CD4-positive, alpha-beta memory T cell (primary cell): ENCODE results near the gene SNRPE. TPM values are rescaled to one million over a fixed set of nuclear protein-coding genes. Genes with fewer than 3 reads are reported as not detected.

Source experiments
- CTCF ChIA-PET: fragments of 350-600 bp; sonication (Branson Sonifier 250); formaldehyde crosslinking; loops from one replicate; lab custom pipeline; 2021; ENCODE audit warnings: inconsistent platforms; ENCODE audit not compliant: partially characterized antibody; lab: Charles Lee
- POLR2A ChIA-PET: fragments of 350-600 bp; sonication (Branson Sonifier 250); formaldehyde crosslinking; loops from one replicate; lab custom pipeline; 2021; ENCODE audit not compliant: partially characterized antibody; lab: Charles Lee
- DNase-seq, 5 donors: peaks; one replicate each; pipeline versions ENCODE4 v3.0.0 to v3.0.0-alpha.2; 2020 to 2022; ENCODE audit warnings: mixed read lengths in 1 of 5
- H3K27ac ChIP-seq: one replicate; pipeline ENCODE4 v1.7.0; 2013; ENCODE audit warnings: low read depth, low read length
- H3K27me3 ChIP-seq: 2 replicates; pipeline ENCODE4 v1.7.0; 2013; ENCODE audit warnings: mild to moderate bottlenecking, low read length, moderate library complexity; ENCODE audit not compliant: insufficient read depth
- H3K36me3 ChIP-seq: 2 replicates; pipeline ENCODE4 v1.7.0; 2013; ENCODE audit warnings: mild to moderate bottlenecking, low read length, moderate library complexity; ENCODE audit not compliant: insufficient read depth
- H3K4me1 ChIP-seq: 2 replicates; pipeline ENCODE4 v1.7.0; 2013; ENCODE audit warnings: mild to moderate bottlenecking, low read length, moderate library complexity; ENCODE audit not compliant: insufficient read depth
- H3K4me3 ChIP-seq, 2 donors: one replicate each; pipeline ENCODE4 v1.7.0; 2013; ENCODE audit warnings: low read length in 2 of 2, mild to moderate bottlenecking in 1 of 2
- H3K9me3 ChIP-seq, 2 donors: one replicate each; pipeline ENCODE4 v1.7.0; 2013; ENCODE audit warnings: low read length in 2 of 2, control low read depth in 1 of 2; ENCODE audit not compliant: control insufficient read depth in 1 of 2
- H3K27ac Mint-ChIP-seq, 7 donors: one replicate each; pipeline ENCODE4 v1.8.0; 2020 to 2021; ENCODE audit warnings: mixed read lengths in 7 of 7, mild to moderate bottlenecking in 6 of 7, inconsistent platforms in 3 of 7, moderate library complexity in 3 of 7
- H3K27me3 Mint-ChIP-seq, 2 donors: one replicate each; pipeline ENCODE4 v1.8.0; 2020 to 2021; ENCODE audit warnings: mixed read lengths in 2 of 2
- H3K36me3 Mint-ChIP-seq, 2 donors: one replicate each; pipeline ENCODE4 v1.8.0; 2020 to 2021; ENCODE audit warnings: mixed read lengths in 2 of 2, inconsistent platforms in 1 of 2, mild to moderate bottlenecking in 1 of 2
- H3K4me1 Mint-ChIP-seq, 4 donors: one replicate each; pipeline ENCODE4 v1.8.0; 2020 to 2021; ENCODE audit warnings: mixed read lengths in 4 of 4, mild to moderate bottlenecking in 1 of 4
- H3K4me3 Mint-ChIP-seq, 8 donors: one replicate each; pipeline ENCODE4 v1.8.0; 2020 to 2021; ENCODE audit warnings: mixed read lengths in 8 of 8, mild to moderate bottlenecking in 7 of 8, moderate library complexity in 6 of 8, inconsistent platforms in 3 of 8
- H3K9me3 Mint-ChIP-seq, 8 donors: one replicate each; pipeline ENCODE4 v1.8.0; 2020 to 2021; ENCODE audit warnings: mixed read lengths in 8 of 8, mild to moderate bottlenecking in 5 of 8, inconsistent platforms in 3 of 8, moderate library complexity in 1 of 8
- intact Hi-C: fragments of 100-400 bp; cut with micrococcal nuclease; formaldehyde crosslinking; loops from one replicate; pipeline ENCODE4 v1.15.1; 2023
- polyA plus RNA-seq, 2 donors: library from polyadenylated mRNA; unstranded; fragments of 300-500 nt; fragmentation: Illumina TruSeq; gene quantifications; one replicate each; pipeline ENCODE4 v1.2.3, GENCODE V29; 2021
- total RNA-seq, 2 experiments: library from RNA; stranded (reverse); gene quantifications; one replicate each; pipeline ENCODE4 v1.2.3, GENCODE V29; 2021

The SNRPE gene
- total and polyA plus RNA-seq, 4 experiments from 2014 or later, result 63.3 to 225 (median 146) TPM

DNA sequence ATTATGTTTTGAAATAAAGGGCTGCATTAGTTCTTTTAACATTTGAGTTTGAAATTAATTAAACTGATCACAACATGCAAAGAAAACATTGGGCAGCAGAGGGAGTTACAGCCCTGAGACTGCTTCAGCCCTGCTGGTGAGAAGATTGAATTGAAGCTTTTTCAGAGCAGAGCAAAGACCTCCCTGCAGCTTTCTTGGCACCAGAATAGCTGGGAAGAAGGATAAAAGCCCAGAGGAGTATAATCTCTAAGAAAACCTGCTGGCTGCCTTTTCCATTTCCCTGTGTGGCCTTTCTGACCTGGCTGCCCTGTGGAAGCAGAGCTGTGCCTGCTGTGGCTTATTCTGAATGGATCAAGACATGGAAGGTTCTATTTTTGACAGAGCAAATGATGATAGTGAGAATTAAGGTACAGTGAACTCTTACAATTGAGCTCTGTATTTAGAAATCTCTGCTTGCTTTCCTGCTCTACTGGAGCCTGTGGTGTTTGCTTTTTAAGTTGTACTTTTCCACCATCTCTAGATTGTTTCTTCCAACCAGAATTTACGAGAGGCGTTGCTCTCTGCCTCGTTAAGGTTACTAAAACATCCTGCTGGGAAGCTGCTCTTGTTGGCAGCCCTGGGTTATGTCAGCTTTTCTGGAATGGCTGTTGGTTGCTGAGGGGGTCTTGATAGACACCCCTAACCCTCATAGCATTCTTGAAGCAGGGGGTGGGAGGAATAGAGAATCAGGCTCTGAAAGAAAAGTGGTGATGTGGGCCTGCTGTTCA, 9.9 kb downstream of the SNRPE start:
- no peak overlapping the region for H3K4me3 Mint-ChIP-seq
- POLR2A ChIA-PET, result interaction anchor here (0.6 to 0.7 kb wide), 2 partner anchors 258 to 984 kb away, joined by 3 read pairs; no protein-coding TSS in a partner anchor
- H3K27ac Mint-ChIP-seq, result peak overlapping the region in 4 of 7 donors; percentile 4 to 58 (median 50)
- Histone ChIP-seq H3K27me3 (no peaks in the 10 kb centered on the region), H3K4me1 (no peaks in the 10 kb centered on the region), H3K4me3 (no peak overlapping the region), H3K36me3 (peaks cover 38% of the 10 kb centered on the region), H3K9me3 (no peaks in the 10 kb centered on the region), H3K27ac (no peak overlapping the region)
- no peaks in the 10 kb centered on the region for H3K9me3 Mint-ChIP-seq
- CTCF ChIA-PET, result interaction anchor here (0.6 to 5.7 kb wide), 5 partner anchors 35 to 491 kb away, joined by 3 to 54 read pairs (median 3); no protein-coding TSS in a partner anchor
- H3K36me3 Mint-ChIP-seq, result peaks cover 47 to 64% of the 10 kb centered on the region in 2 donors
- DNase-seq, result peak; percentile 17 to 39 (median 29)
- intact Hi-C loops, result loop anchor here (1.0 kb wide), 1 partner anchor 258 kb away; no protein-coding TSS in a partner anchor
- peaks cover 0 to 13% (median 2%) of the 10 kb centered on the region in 4 donors for H3K4me1 Mint-ChIP-seq
- no peaks in the 10 kb centered on the region for H3K27me3 Mint-ChIP-seq

- CTCF ChIA-PET, result interaction anchor here (1.3 to 5.7 kb wide), 3 partner anchors 9 to 256 kb away, joined by 3 to 54 read pairs (median 5); no protein-coding TSS in a partner anchor
- POLR2A ChIA-PET, result no interaction called here
- intact Hi-C loops, result no loop called here
- peaks cover 0 to 13% (median 1%) of the 10 kb centered on the region in 4 donors for H3K4me1 Mint-ChIP-seq
- no peak overlapping the region for H3K27ac Mint-ChIP-seq
- no peak for DNase-seq
- Histone ChIP-seq H3K9me3 (no peaks in the 10 kb centered on the region), H3K4me3 (no peak overlapping the region), H3K27ac (no peak overlapping the region), H3K36me3 (peaks cover 29% of the 10 kb centered on the region), H3K4me1 (no peaks in the 10 kb centered on the region), H3K27me3 (no peaks in the 10 kb centered on the region)
- H3K4me3 Mint-ChIP-seq, result no peak overlapping the region
- H3K36me3 Mint-ChIP-seq, result peaks cover 37 to 55% of the 10 kb centered on the region in 2 donors
- H3K27me3 Mint-ChIP-seq, result no peaks in the 10 kb centered on the region
- H3K9me3 Mint-ChIP-seq, result no peaks in the 10 kb centered on the region
These were observed 11.7 kb downstream of the SNRPE start for GRCh38 chr1:203873094-203873493.

DNA sequence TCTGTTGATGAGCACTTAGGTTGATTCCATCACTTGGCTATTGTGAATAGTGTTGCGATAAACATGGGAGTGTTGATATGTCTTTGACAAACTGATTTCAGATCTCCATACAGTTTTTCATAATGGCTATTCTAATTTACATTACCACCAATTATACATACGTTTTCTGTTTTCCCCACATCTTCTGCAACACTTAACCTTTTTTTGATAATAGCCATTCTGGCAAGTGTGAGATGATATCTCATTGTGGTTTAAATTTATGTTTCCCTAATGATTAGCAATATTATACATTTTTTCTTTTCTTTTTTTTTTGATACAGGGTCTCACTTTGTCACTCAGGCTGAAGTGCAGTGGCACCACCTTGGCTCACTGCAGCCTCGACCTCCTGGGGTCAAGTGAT, 17.0 kb downstream of the SNRPE start:
- Histone ChIP-seq H3K27ac (no peak overlapping the region), H3K4me1 (no peaks in the 10 kb centered on the region), H3K36me3 (no peaks in the 10 kb centered on the region), H3K27me3 (no peaks in the 10 kb centered on the region), H3K9me3 (no peaks in the 10 kb centered on the region), H3K4me3 (no peak overlapping the region)
- intact Hi-C loops, result no loop called here
- H3K9me3 Mint-ChIP-seq, result no peaks in the 10 kb centered on the region
- H3K4me1 Mint-ChIP-seq, result peaks cover 0 to 4% (median 1%) of the 10 kb centered on the region in 4 donors
- H3K4me3 Mint-ChIP-seq, result no peak overlapping the region
- no peaks in the 10 kb centered on the region for H3K27me3 Mint-ChIP-seq
- POLR2A ChIA-PET, result no interaction called here
- CTCF ChIA-PET, result no interaction called here
- DNase-seq, result no peak
- no peak overlapping the region for H3K27ac Mint-ChIP-seq
- H3K36me3 Mint-ChIP-seq, result peaks cover 16 to 27% of the 10 kb centered on the region in 2 donors

- Mint-ChIP-seq H3K27me3 (no peaks in the 10 kb centered on the region), H3K27ac (peak overlapping the region in 2 of 7 donors; percentile 8 to 13), H3K9me3 (no peaks in the 10 kb centered on the region), H3K4me3 (no peak overlapping the region), H3K4me1 (no peaks in the 10 kb centered on the region), H3K36me3 (peaks cover 13 to 21% of the 10 kb centered on the region in 2 donors)
- no peaks in the 10 kb centered on the region for H3K27me3 ChIP-seq
- DNase-seq, result no peak
- ChIA-PET CTCF (no interaction called here), POLR2A (interaction anchor here (0.6 kb wide), 1 partner anchor 574 kb away, joined by 3 read pairs; no protein-coding TSS in a partner anchor)
- no peaks in the 10 kb centered on the region for H3K9me3 ChIP-seq
- no peaks in the 10 kb centered on the region for H3K36me3 ChIP-seq
- no peaks in the 10 kb centered on the region for H3K4me1 ChIP-seq
- no peak overlapping the region for H3K4me3 ChIP-seq
- H3K27ac ChIP-seq, result no peak overlapping the region
- intact Hi-C loops, result no loop called here
These were observed 19.2 kb downstream of the SNRPE start for GRCh38 chr1:203880606-203881005.

DNA sequence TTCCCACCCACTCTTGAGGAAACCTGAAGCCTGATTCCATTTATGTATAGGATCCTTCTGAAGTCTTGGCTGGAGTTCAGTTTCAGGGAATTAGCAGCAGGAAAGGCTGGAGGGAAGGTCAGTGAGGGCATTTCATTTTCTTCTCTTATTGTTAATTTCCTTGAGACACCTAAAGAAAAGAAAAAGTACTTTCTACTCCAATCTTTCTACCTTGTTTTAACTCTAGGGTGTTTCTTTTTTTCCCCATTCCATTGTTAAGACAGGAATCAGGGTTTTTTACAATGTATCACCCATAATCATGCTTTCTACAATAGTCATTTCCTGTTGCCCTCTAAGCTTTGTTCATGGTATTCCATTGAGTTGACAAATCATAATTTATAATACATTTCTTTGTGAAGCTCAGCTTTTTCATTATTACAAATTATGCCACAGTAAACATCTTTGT, 27.4 kb downstream of the SNRPE start:
- H3K27me3 Mint-ChIP-seq, result no peaks in the 10 kb centered on the region
- H3K36me3 Mint-ChIP-seq, result peaks cover 0 to 14% of the 10 kb centered on the region in 2 donors
- no peak overlapping the region for H3K27ac ChIP-seq

DNA sequence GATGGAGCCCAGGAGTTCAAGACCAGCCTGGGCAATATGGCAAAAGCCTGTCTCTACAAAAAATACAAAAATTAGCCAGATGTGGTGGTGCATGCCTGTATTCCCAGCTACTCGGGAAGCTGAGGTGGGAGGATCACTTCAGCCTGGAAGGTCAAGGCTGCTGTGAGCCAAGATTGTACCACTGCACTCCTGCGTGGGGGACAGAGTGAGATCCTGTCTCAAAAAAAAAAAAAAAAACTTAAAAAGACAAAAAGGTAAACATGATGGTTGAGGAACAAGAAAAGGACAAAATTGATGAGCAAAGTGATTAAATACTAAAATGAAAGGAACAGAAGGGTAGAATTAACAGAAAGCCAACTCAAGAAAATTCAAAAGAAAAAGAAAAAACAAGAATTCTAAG, 30.6 kb downstream of the SNRPE start:
- H3K4me3 ChIP-seq, result no peak overlapping the region
- ChIA-PET CTCF (no interaction called here), POLR2A (no interaction called here)
- Mint-ChIP-seq H3K36me3 (peaks cover 1 to 14% of the 10 kb centered on the region in 2 donors), H3K4me1 (no peaks in the 10 kb centered on the region), H3K4me3 (no peak overlapping the region), H3K27ac (peak overlapping the region in 1 of 7 donors; percentile 61), H3K27me3 (no peaks in the 10 kb centered on the region), H3K9me3 (peaks cover 0 to 28% (median 23%) of the 10 kb centered on the region in 8 donors)
- DNase-seq, result no peak
- intact Hi-C loops, result no loop called here
- no peaks in the 10 kb centered on the region for H3K36me3 ChIP-seq
- no peaks in the 10 kb centered on the region for H3K27me3 ChIP-seq
- no peak overlapping the region for H3K27ac ChIP-seq
- peaks cover 0 to 6% of the 10 kb centered on the region in 2 donors for H3K9me3 ChIP-seq
- H3K4me1 ChIP-seq, result no peaks in the 10 kb centered on the region

More for the DNA sequence above, 27.4 kb downstream of the SNRPE start:
- Histone ChIP-seq H3K36me3 (no peaks in the 10 kb centered on the region), H3K9me3 (no peaks in the 10 kb centered on the region), H3K4me1 (no peaks in the 10 kb centered on the region), H3K4me3 (no peak overlapping the region), H3K27me3 (no peaks in the 10 kb centered on the region)
- Mint-ChIP-seq H3K4me1 (no peaks in the 10 kb centered on the region), H3K27ac (no peak overlapping the region), H3K4me3 (no peak overlapping the region), H3K9me3 (peaks cover 0 to 15% (median 11%) of the 10 kb centered on the region in 8 donors)
- ChIA-PET POLR2A (no interaction called here), CTCF (no interaction called here)
- no peak for DNase-seq
- intact Hi-C loops, result no loop called here
